Adrenal gland (tissue), 5 donors: Measurements from ENCODE around the gene KIAA1755.

Experiments used
- POLR2A ChIP-seq, 2 donors: fragments of 450-650 bp; IDR thresholded peaks; one replicate each; pipeline ENCODE4 v1.6.1; 2017; ENCODE audit warnings: antibody characterized with exemption in 2 of 2, mild to moderate bottlenecking in 2 of 2, moderate library complexity in 1 of 2
- TF ChIP-seq, protein P1 (sequence below), 6 experiments: fragments of 450-650 bp in 4 of 6; fragments of 200-600 bp in 2 of 6; sonication (generic) in 1 of 6; IDR thresholded peaks; 1 replicate in 5 of 6; 2 replicates in 1 of 6; pipeline versions ENCODE4 v1.5.1 to v1.8.0; 2016 to 2021; ENCODE audit warnings: antibody characterized with exemption in 6 of 6, mild to moderate bottlenecking in 2 of 6, moderate library complexity in 1 of 6
- donor health status: DM: no; HTN: no; CAD: no.

DNA sequence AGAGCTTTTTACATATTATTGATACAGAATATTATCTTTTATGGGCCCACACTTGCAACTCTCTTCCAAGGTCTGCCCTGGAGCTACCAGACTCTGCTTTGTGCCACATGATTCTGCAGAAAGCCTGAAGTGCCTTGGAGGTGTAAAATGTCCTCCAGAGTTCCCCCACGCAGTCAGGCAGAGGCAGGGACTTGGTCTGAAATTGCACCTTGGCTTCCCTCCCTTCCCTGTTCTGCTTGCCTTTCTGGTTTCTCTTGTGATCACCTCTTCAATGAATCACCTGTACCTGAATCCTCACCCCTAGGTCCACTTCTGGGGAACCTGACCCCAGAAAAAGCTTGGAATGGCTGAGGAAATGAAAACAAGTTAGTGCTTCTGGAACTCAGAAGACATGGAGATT is 52.4 kb downstream of the KIAA1755 start:
- TF ChIP-seq, protein P1, sequence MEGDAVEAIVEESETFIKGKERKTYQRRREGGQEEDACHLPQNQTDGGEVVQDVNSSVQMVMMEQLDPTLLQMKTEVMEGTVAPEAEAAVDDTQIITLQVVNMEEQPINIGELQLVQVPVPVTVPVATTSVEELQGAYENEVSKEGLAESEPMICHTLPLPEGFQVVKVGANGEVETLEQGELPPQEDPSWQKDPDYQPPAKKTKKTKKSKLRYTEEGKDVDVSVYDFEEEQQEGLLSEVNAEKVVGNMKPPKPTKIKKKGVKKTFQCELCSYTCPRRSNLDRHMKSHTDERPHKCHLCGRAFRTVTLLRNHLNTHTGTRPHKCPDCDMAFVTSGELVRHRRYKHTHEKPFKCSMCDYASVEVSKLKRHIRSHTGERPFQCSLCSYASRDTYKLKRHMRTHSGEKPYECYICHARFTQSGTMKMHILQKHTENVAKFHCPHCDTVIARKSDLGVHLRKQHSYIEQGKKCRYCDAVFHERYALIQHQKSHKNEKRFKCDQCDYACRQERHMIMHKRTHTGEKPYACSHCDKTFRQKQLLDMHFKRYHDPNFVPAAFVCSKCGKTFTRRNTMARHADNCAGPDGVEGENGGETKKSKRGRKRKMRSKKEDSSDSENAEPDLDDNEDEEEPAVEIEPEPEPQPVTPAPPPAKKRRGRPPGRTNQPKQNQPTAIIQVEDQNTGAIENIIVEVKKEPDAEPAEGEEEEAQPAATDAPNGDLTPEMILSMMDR (IDR thresholded peaks at IDR 0.05) = no peak
- no peak for TF ChIP-seq POLR2A (IDR thresholded peaks at IDR 0.05)
